ENCODE measurements around the gene VIPR1.

The VIPR1 gene

GRCh38 chr3:42581709-42582473 is 79.4 kb downstream of the VIPR1 start, which contains the start of gene SEC22C:
TSS of gene SEC22C (minus strand) at chr3:42581967. CDS start at chr3:42569046, 12,921 bp downstream.
- Mint-ChIP-seq H3K27me3 (no peaks in the 10 kb centered on the region), H3K36me3 (ENCODE audit: low read depth) (peaks cover 37% of the 10 kb centered on the region), H3K4me3 (peak within 1 kb of the TSS; percentile 86), H3K27ac (peak within 1 kb of the TSS; percentile 97), H3K4me1 (ENCODE audit: low read depth) (peaks cover 43% of the 10 kb centered on the region), H3K9me3 (no peaks in the 10 kb centered on the region)
- DNase-seq: peak; percentile 95

- peaks cover 31% of the 10 kb centered on the region for H3K36me3 Mint-ChIP-seq (ENCODE audit: low read depth)
- peaks cover 39% of the 10 kb centered on the region for H3K4me1 Mint-ChIP-seq (ENCODE audit: low read depth)
- no peaks in the 10 kb centered on the region for H3K9me3 Mint-ChIP-seq
- no peak for DNase-seq
- H3K27ac Mint-ChIP-seq: peak overlapping the region; percentile 97
- no peaks in the 10 kb centered on the region for H3K27me3 Mint-ChIP-seq
- peak overlapping the region; percentile 86 for H3K4me3 Mint-ChIP-seq
Observed at GRCh38 chr3:42582474-42583070, 80.1 kb downstream of the VIPR1 start.

Measured in activated T-cell treated with anti-CD3 and anti-CD28 coated beads, Interleukin-2, amount 50 U/mL, for 24 hours (primary cell).